Measurements from ENCODE around the gene MCF2L2. TPM values are rescaled to one million over a fixed set of nuclear protein-coding genes. Genes with fewer than 3 reads are reported as not detected.

The MCF2L2 gene
- total RNA-seq, 3 donors from 2014 or later (not counting 1 experiment from before 2014, with no cell fraction given), result 2.2 to 4.9 (median 2.7) TPM

GRCh38 chr3:183264268-183264667, 164.2 kb downstream of the MCF2L2 start:
- no peak overlapping the region for H3K27ac Mint-ChIP-seq
- peaks cover 3 to 13% of the 10 kb centered on the region in 2 donors for H3K27me3 Mint-ChIP-seq (ENCODE audit: low read depth in 2 of 2)
- DNase-seq (no peak), ATAC-seq (no peak)
- H3K36me3 ChIP-seq (ENCODE audit: control insufficient read depth, insufficient read depth, low read length), result no peaks in the 10 kb centered on the region
- H3K27ac ChIP-seq (ENCODE audit: low read length), result no peak overlapping the region
- peaks cover 4% of the 10 kb centered on the region for H3K4me1 ChIP-seq (ENCODE audit: control insufficient read depth, insufficient read depth, low read length)
- WGBS (ENCODE audit: insufficient coverage), result 75% methylated on average over 3 of the region's 5 CpGs
- H3K9me3 Mint-ChIP-seq, result no peaks in the 10 kb centered on the region
- no peaks in the 10 kb centered on the region for H3K36me3 Mint-ChIP-seq
- intact Hi-C loops (cut with micrococcal nuclease), result no loop called here
- no peak overlapping the region for H3K4me3 ChIP-seq (ENCODE audit: low read length)
- no peak overlapping the region for H3K4me3 Mint-ChIP-seq
- H3K4me1 Mint-ChIP-seq, result no peaks in the 10 kb centered on the region
- no peaks in the 10 kb centered on the region for H3K27me3 ChIP-seq (ENCODE audit: control insufficient read depth, insufficient read depth, low read length)
- no peaks in the 10 kb centered on the region for H3K9me3 ChIP-seq (ENCODE audit: control insufficient read depth, insufficient read depth, low read length)
- no peak for TF ChIP-seq CTCF (IDR thresholded peaks at IDR 0.05)

- Histone ChIP-seq H3K27ac (ENCODE audit: low read length) (no peak overlapping the region), H3K4me1 (ENCODE audit: control insufficient read depth, insufficient read depth, low read length) (peaks cover 4% of the 10 kb centered on the region), H3K4me3 (ENCODE audit: low read length) (no peak overlapping the region), H3K36me3 (ENCODE audit: control insufficient read depth, insufficient read depth, low read length) (no peaks in the 10 kb centered on the region), H3K9me3 (ENCODE audit: control insufficient read depth, insufficient read depth, low read length) (no peaks in the 10 kb centered on the region), H3K27me3 (ENCODE audit: control insufficient read depth, insufficient read depth, low read length) (no peaks in the 10 kb centered on the region)
- WGBS (ENCODE audit: insufficient coverage), result 90% methylated on average over 3 of the region's 3 CpGs
- Mint-ChIP-seq H3K36me3 (no peaks in the 10 kb centered on the region), H3K27ac (no peak overlapping the region), H3K9me3 (no peaks in the 10 kb centered on the region), H3K27me3 (ENCODE audit: low read depth in 2 of 2) (peaks cover 9 to 22% of the 10 kb centered on the region in 2 donors), H3K4me1 (no peaks in the 10 kb centered on the region), H3K4me3 (no peak overlapping the region)
- ATAC-seq (no peak), DNase-seq (no peak)
- TF ChIP-seq CTCF (IDR thresholded peaks at IDR 0.05), result no peak
- intact Hi-C loops (cut with micrococcal nuclease), result no loop called here
These were observed 165.5 kb downstream of the MCF2L2 start for GRCh38 chr3:183262875-183263378.

GRCh38 chr3:183261151-183261724, 167.2 kb downstream of the MCF2L2 start:
- H3K27me3 ChIP-seq (ENCODE audit: control insufficient read depth, insufficient read depth, low read length), result no peaks in the 10 kb centered on the region
- 80% methylated on average over 1 of the region's 5 CpGs for WGBS (ENCODE audit: insufficient coverage)

More at GRCh38 chr3:183261151-183261724, 167.2 kb downstream of the MCF2L2 start:
- Histone ChIP-seq H3K4me1 (ENCODE audit: control insufficient read depth, insufficient read depth, low read length) (peaks cover 4% of the 10 kb centered on the region), H3K9me3 (ENCODE audit: control insufficient read depth, insufficient read depth, low read length) (no peaks in the 10 kb centered on the region), H3K4me3 (ENCODE audit: low read length) (no peak overlapping the region), H3K36me3 (ENCODE audit: control insufficient read depth, insufficient read depth, low read length) (no peaks in the 10 kb centered on the region), H3K27ac (ENCODE audit: low read length) (no peak overlapping the region)
- no peaks in the 10 kb centered on the region for H3K9me3 Mint-ChIP-seq
- DNase-seq (no peak), ATAC-seq (no peak)
- no peak overlapping the region for H3K27ac Mint-ChIP-seq
- H3K4me3 Mint-ChIP-seq, result no peak overlapping the region
- no peak for TF ChIP-seq CTCF (IDR thresholded peaks at IDR 0.05)
- intact Hi-C loops (cut with micrococcal nuclease), result no loop called here
- no peaks in the 10 kb centered on the region for H3K36me3 Mint-ChIP-seq
- H3K27me3 Mint-ChIP-seq (ENCODE audit: low read depth in 2 of 2), result peaks cover 12 to 39% of the 10 kb centered on the region in 2 donors
- H3K4me1 Mint-ChIP-seq, result no peaks in the 10 kb centered on the region

Measured in natural killer cell (primary cell).